IMR-90 (cell line): ENCODE measurements around the gene NUP93. TPM values are rescaled to one million over a fixed set of nuclear protein-coding genes. Genes with fewer than 3 reads are reported as not detected.

Experiments
- ATAC-seq: fragments of 200-7000 bp; cut with Tn5 transposase; 2 replicates; pipeline ENCODE4 v1.9.1; 2020; ENCODE audit warnings: low read depth, mild to moderate bottlenecking, moderate library complexity
- BruUV-seq: library from RNA; stranded (reverse); fragments of 400-500 nt; replicated peaks from 2 replicates; lab custom pipeline; 2021; lab: Mats Ljungman, UMichigan
- CTCF ChIA-PET: fragments of 300-600 bp; formaldehyde crosslinking; extraction: SDS; loops from one replicate; lab custom pipeline; 2021; ENCODE audit warnings: antibody characterized with exemption; lab: Yijun Ruan, JAX
- POLR2A ChIA-PET: fragments of 300-600 bp; sonication (Branson Sonifier 250); formaldehyde crosslinking; loops from one replicate; lab custom pipeline; 2022; ENCODE audit warnings: antibody characterized with exemption; ENCODE audit not compliant: unreplicated experiment; lab: Charles Lee
- DNase-seq: peaks from one replicate; pipeline ENCODE4 v3.0.0; 2013
- H2AFZ ChIP-seq: replicated peaks from 2 replicates; pipeline ENCODE3; 2013; ENCODE audit warnings: low read length, mild to moderate bottlenecking; ENCODE audit not compliant: poor library complexity
- H2AK5ac ChIP-seq: 2 replicates; pipeline ENCODE4 v1.6.1; 2013; ENCODE audit warnings: low read depth, low read length, inconsistent platforms
- H2AK9ac ChIP-seq: replicated peaks from 2 replicates; pipeline ENCODE3; 2013; ENCODE audit warnings: mild to moderate bottlenecking, low read depth, low read length, moderate library complexity; ENCODE audit not compliant: poor library complexity
- H2BK120ac ChIP-seq: 2 replicates; pipeline ENCODE4 v1.6.1; 2013; ENCODE audit warnings: low read depth, low read length, inconsistent platforms
- H2BK15ac ChIP-seq: 3 replicates; pipeline ENCODE4 v1.6.1; 2013; ENCODE audit warnings: low read depth, low read length, inconsistent platforms
- H2BK20ac ChIP-seq: 2 replicates; pipeline ENCODE4 v1.6.1; 2013; ENCODE audit warnings: low read depth, mild to moderate bottlenecking, inconsistent platforms, low read length, moderate library complexity
- H2BK5ac ChIP-seq: 2 replicates; pipeline ENCODE4 v1.6.1; 2013; ENCODE audit warnings: mild to moderate bottlenecking, low read depth, low read length, inconsistent platforms; ENCODE audit not compliant: poor library complexity, severe bottlenecking
- H3K14ac ChIP-seq: replicated peaks from 2 replicates; pipeline ENCODE4 v1.6.1; 2013; ENCODE audit warnings: low read depth, low read length, inconsistent platforms
- H3K18ac ChIP-seq: 2 replicates; pipeline ENCODE4 v1.6.1; 2013; ENCODE audit warnings: low read depth, low read length, control low read depth
- H3K23ac ChIP-seq: 2 replicates; pipeline ENCODE4 v1.6.1; 2013; ENCODE audit warnings: low read depth, low read length, inconsistent platforms
- H3K27ac ChIP-seq: 2 replicates; pipeline ENCODE4 v1.5.1; 2013; ENCODE audit warnings: mild to moderate bottlenecking, control low read depth, low read length; ENCODE audit not compliant: insufficient read depth
- H3K27me3 ChIP-seq: 2 replicates; pipeline ENCODE4 v1.6.1; 2013; ENCODE audit warnings: low read length; ENCODE audit not compliant: control insufficient read depth, insufficient read depth
- H3K36me3 ChIP-seq: 2 replicates; pipeline ENCODE4 v1.6.1; 2013; ENCODE audit warnings: low read length, mixed read lengths; ENCODE audit not compliant: control insufficient read depth, insufficient read depth
- H3K4ac ChIP-seq: 2 replicates; pipeline ENCODE4 v1.6.1; 2013; ENCODE audit warnings: low read depth, low read length, inconsistent platforms
- H3K4me1 ChIP-seq: 2 replicates; pipeline ENCODE4 v1.6.1; 2013; ENCODE audit warnings: low read length, mixed read lengths; ENCODE audit not compliant: control insufficient read depth, insufficient read depth
- H3K4me2 ChIP-seq: 2 replicates; pipeline ENCODE4 v1.6.1; 2013; ENCODE audit warnings: low read depth, mild to moderate bottlenecking, control low read depth, low read length, moderate library complexity
- H3K4me3 ChIP-seq: 2 replicates; pipeline ENCODE4 v1.5.1; 2013; ENCODE audit warnings: low read depth, mild to moderate bottlenecking, control low read depth, low read length, moderate library complexity; ENCODE audit not compliant: insufficient read depth
- H3K56ac ChIP-seq: 2 replicates; pipeline ENCODE4 v1.6.1; 2013; ENCODE audit warnings: low read length, inconsistent platforms; ENCODE audit not compliant: insufficient read depth; ENCODE audit errors: extremely low read depth
- H3K79me1 ChIP-seq, 2 experiments: 2 replicates each; pipeline ENCODE4 v1.6.1; 2013; ENCODE audit warnings: low read length in 2 of 2, inconsistent platforms in 1 of 2, low read depth in 1 of 2
- H3K9ac ChIP-seq: 2 replicates; pipeline ENCODE4 v1.6.1; 2013; ENCODE audit warnings: low read depth, low read length, control low read depth
- H3K9me1 ChIP-seq: 2 replicates; pipeline ENCODE4 v1.6.1; 2013; ENCODE audit warnings: low read length, inconsistent platforms; ENCODE audit not compliant: insufficient read depth
- H3K9me3 ChIP-seq: 2 replicates; pipeline ENCODE4 v1.6.1; 2013; ENCODE audit warnings: low read length; ENCODE audit not compliant: control insufficient read depth, insufficient read depth
- H4K20me1 ChIP-seq: 2 replicates; pipeline ENCODE4 v1.6.1; 2013; ENCODE audit warnings: low read length, inconsistent platforms; ENCODE audit not compliant: insufficient read depth
- H4K5ac ChIP-seq: 2 replicates; pipeline ENCODE4 v1.6.1; 2013; ENCODE audit warnings: mild to moderate bottlenecking, low read depth, low read length, control low read depth
- H4K8ac ChIP-seq, 2 experiments: 2 replicates each; pipeline ENCODE4 v1.6.1; 2013; ENCODE audit warnings: low read depth in 2 of 2, low read length in 2 of 2, control low read depth in 1 of 2, inconsistent platforms in 1 of 2
- H4K91ac ChIP-seq: 2 replicates; pipeline ENCODE4 v1.6.1; 2013; ENCODE audit warnings: low read depth, low read length, inconsistent platforms; ENCODE audit not compliant: insufficient read depth
- BHLHE40 ChIP-seq: fragments of 150-350 bp; IDR thresholded peaks from 2 replicates; pipeline ENCODE4 v1.6.1; 2016; ENCODE audit warnings: mild to moderate bottlenecking, low read depth, low read length
- CEBPB ChIP-seq: IDR thresholded peaks from 2 replicates; pipeline ENCODE4 v1.6.1; 2012; ENCODE audit warnings: low read depth, low read length, improper control_type of control experiment
- CHD1 ChIP-seq: IDR thresholded peaks from 2 replicates; pipeline ENCODE4 v1.6.1; 2012; ENCODE audit warnings: low read depth, low read length, improper control_type of control experiment
- MAFK ChIP-seq: IDR thresholded peaks from 2 replicates; pipeline ENCODE4 v1.6.1; 2012; ENCODE audit warnings: low read depth, low read length, improper control_type of control experiment
- MAZ ChIP-seq: IDR thresholded peaks from 2 replicates; pipeline ENCODE4 v1.6.1; 2012; ENCODE audit warnings: low read depth, mild to moderate bottlenecking, low read length, improper control_type of control experiment, moderate library complexity, borderline replicate concordance
- MXI1 ChIP-seq: IDR thresholded peaks from 2 replicates; pipeline ENCODE4 v1.6.1; 2012; ENCODE audit warnings: low read depth, mild to moderate bottlenecking, low read length, moderate library complexity, borderline replicate concordance
- NFE2L2 ChIP-seq: fragments of 150-350 bp; IDR thresholded peaks from 2 replicates; pipeline ENCODE4 v1.6.1; 2016; ENCODE audit warnings: low read depth, mild to moderate bottlenecking, low read length
- POLR2A ChIP-seq: IDR thresholded peaks from 2 replicates; pipeline ENCODE4 v1.6.1; 2012; ENCODE audit warnings: mild to moderate bottlenecking, low read depth, low read length
- RAD21 ChIP-seq: IDR thresholded peaks from 2 replicates; pipeline ENCODE4 v1.6.1; 2012; ENCODE audit warnings: low read length, improper control_type of control experiment
- RCOR1 ChIP-seq: IDR thresholded peaks from 2 replicates; pipeline ENCODE4 v1.6.1; 2012; ENCODE audit warnings: mild to moderate bottlenecking, low read length, improper control_type of control experiment; ENCODE audit not compliant: insufficient replicate concordance
- RFX5 ChIP-seq: IDR thresholded peaks from 2 replicates; pipeline ENCODE4 v1.8.0; 2012; ENCODE audit warnings: low read depth, mild to moderate bottlenecking, low read length, moderate library complexity
- SMC3 ChIP-seq: fragments of 150-350 bp; IDR thresholded peaks from 2 replicates; pipeline ENCODE4 v1.6.1; 2016; ENCODE audit warnings: low read depth, mild to moderate bottlenecking, antibody characterized with exemption, low read length, moderate library complexity
- WGBS, 2 experiments: methylation state at CpG; one replicate each; pipeline versions ENCODE4 v1.1.5 to v1.1.7; 2013; ENCODE audit warnings: missing lambda C conversion rate in 2 of 2; ENCODE audit not compliant: insufficient read length in 1 of 2; ENCODE audit errors: extremely low coverage in 2 of 2; 5-methylcytosine and 5-hydroxymethylcytosine counted together
- dilution Hi-C: fragments of 300-500 bp; cut with HindIII; formaldehyde crosslinking; loops from one replicate; pipeline ENCODE4 v1.14.3; 2018; ENCODE audit warnings: low sequenced_read_pairs; ENCODE audit not compliant: unreplicated experiment
- in situ Hi-C: fragments of 300-500 bp; cut with MboI; formaldehyde crosslinking; loops from 3 replicates; pipeline ENCODE4 v1.14.3; 2019; ENCODE audit warnings: low sequenced_read_pairs, inconsistent platforms, mixed read lengths
- intact Hi-C: fragments of 100-400 bp; cut with micrococcal nuclease; formaldehyde crosslinking; loops from 2 replicates; pipeline ENCODE4 v1.10.0; 2022
- polyA plus RNA-seq, 3 experiments: library from polyadenylated mRNA; depleted of rRNA; stranded (reverse); fragments of >200 nt; gene quantifications; 2 replicates each; pipeline ENCODE4 v1.2.3, GENCODE V29; 2012; ENCODE audit warnings: low replicate concordance in 1 of 3
- total RNA-seq: library from RNA; depleted of rRNA; stranded (reverse); fragments of >200 nt; gene quantifications from 2 replicates; pipeline ENCODE4 v1.2.3, GENCODE V29; 2012
- TF ChIP-seq, protein P1 (sequence below): fragments of 150-350 bp; IDR thresholded peaks from 2 replicates; pipeline ENCODE4 v1.6.1; 2016; ENCODE audit warnings: low read depth, mild to moderate bottlenecking, low read length, moderate library complexity, borderline replicate concordance
- TF ChIP-seq, protein P2 (sequence below): fragments of 150-350 bp; IDR thresholded peaks from 2 replicates; pipeline ENCODE4 v1.6.1; 2017; ENCODE audit warnings: mild to moderate bottlenecking, antibody characterized with exemption, low read length, low read depth
- TF ChIP-seq, protein P3 (sequence below): conservative IDR thresholded peaks from 2 replicates; pipeline ENCODE4 v1.5.1; 2012; ENCODE audit warnings: mild to moderate bottlenecking, low read depth, low read length, improper control_type of control experiment

The NUP93 gene
- total and polyA plus RNA-seq, 2 of the 4 experiments (the other 2 are of a cell fraction), result 54.6 to 72.6 TPM

DNA sequence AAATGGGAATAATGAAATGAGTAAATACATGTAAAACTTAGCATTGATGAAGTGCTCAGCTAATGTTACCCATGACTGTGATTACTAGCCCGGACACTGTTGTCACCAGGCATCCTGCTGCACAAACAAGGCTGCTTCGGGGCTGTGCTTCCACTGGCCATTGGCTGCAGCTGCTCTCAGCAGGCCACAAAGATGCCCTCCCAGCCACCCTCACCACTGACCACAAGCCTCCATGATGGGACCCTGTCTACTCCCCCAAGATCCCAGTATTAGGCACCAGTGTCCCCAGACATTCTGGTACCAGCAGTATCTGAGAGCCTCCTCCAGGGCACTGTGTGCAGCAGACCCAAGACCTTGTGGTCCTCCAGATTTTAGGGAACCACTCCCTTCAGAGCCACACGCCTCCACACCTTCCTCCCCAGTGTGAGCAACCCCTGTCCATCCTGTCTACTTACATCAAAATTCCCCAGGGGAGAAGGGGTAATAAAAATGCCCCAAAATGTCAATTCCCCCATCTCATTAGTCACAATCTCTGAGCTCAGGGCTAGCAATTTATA lies 19.7 kb upstream of the NUP93 start:
- Histone ChIP-seq H2BK20ac (no peak overlapping the region), H3K4me2 (no peak overlapping the region), H2BK5ac (no peak overlapping the region), H3K14ac (no peak overlapping the region), H3K4me1 (no peaks in the 10 kb centered on the region), H3K27me3 (peaks cover 20% of the 10 kb centered on the region), H3K79me1 (no peaks in the 10 kb centered on the region), H3K9me3 (no peaks in the 10 kb centered on the region), H3K23ac (no peak overlapping the region), H2BK120ac (no peak overlapping the region), H2AK5ac (no peak overlapping the region), H2AFZ (peak overlapping the region; percentile 33), H3K9ac (no peak overlapping the region), H3K4me3 (no peak overlapping the region), H4K91ac (no peak overlapping the region), H3K36me3 (no peaks in the 10 kb centered on the region), H4K5ac (no peak overlapping the region), H2BK15ac (no peak overlapping the region), H3K18ac (no peak overlapping the region), H3K56ac (no peak overlapping the region), H3K4ac (no peak overlapping the region), H2AK9ac (no peak overlapping the region), H4K20me1 (no peaks in the 10 kb centered on the region), H3K27ac (no peak overlapping the region), H4K8ac (no peak overlapping the region), H3K9me1 (no peaks in the 10 kb centered on the region)
- no TSS peak for BruUV-seq
- WGBS, 2 experiments, result no CpG with 5 or more reads among the region's 3 CpGs
- ATAC-seq, result no peak
- intact Hi-C loops (no loop called here), dilution Hi-C loops (no loop called here), in situ Hi-C loops (loop anchor here (25.0 kb wide), 1 partner anchor 773 kb away; no protein-coding TSS in a partner anchor)
- DNase-seq, result no peak
- TF ChIP-seq MAZ (no peak), MAFK (no peak), RCOR1 (no peak), POLR2A (no peak), CHD1 (no peak), NFE2L2 (no peak), CEBPB (no peak), MXI1 (no peak), BHLHE40 (no peak), RAD21 (no peak), RFX5 (no peak), SMC3 (no peak)
- TF ChIP-seq, protein P1, sequence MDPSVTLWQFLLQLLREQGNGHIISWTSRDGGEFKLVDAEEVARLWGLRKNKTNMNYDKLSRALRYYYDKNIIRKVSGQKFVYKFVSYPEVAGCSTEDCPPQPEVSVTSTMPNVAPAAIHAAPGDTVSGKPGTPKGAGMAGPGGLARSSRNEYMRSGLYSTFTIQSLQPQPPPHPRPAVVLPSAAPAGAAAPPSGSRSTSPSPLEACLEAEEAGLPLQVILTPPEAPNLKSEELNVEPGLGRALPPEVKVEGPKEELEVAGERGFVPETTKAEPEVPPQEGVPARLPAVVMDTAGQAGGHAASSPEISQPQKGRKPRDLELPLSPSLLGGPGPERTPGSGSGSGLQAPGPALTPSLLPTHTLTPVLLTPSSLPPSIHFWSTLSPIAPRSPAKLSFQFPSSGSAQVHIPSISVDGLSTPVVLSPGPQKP, result no peak
- TF ChIP-seq, protein P2, sequence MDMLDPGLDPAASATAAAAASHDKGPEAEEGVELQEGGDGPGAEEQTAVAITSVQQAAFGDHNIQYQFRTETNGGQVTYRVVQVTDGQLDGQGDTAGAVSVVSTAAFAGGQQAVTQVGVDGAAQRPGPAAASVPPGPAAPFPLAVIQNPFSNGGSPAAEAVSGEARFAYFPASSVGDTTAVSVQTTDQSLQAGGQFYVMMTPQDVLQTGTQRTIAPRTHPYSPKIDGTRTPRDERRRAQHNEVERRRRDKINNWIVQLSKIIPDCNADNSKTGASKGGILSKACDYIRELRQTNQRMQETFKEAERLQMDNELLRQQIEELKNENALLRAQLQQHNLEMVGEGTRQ, result no peak
- TF ChIP-seq, protein P3, sequence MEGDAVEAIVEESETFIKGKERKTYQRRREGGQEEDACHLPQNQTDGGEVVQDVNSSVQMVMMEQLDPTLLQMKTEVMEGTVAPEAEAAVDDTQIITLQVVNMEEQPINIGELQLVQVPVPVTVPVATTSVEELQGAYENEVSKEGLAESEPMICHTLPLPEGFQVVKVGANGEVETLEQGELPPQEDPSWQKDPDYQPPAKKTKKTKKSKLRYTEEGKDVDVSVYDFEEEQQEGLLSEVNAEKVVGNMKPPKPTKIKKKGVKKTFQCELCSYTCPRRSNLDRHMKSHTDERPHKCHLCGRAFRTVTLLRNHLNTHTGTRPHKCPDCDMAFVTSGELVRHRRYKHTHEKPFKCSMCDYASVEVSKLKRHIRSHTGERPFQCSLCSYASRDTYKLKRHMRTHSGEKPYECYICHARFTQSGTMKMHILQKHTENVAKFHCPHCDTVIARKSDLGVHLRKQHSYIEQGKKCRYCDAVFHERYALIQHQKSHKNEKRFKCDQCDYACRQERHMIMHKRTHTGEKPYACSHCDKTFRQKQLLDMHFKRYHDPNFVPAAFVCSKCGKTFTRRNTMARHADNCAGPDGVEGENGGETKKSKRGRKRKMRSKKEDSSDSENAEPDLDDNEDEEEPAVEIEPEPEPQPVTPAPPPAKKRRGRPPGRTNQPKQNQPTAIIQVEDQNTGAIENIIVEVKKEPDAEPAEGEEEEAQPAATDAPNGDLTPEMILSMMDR, result no peak
- POLR2A ChIA-PET, result no interaction called here
- CTCF ChIA-PET, result no interaction called here
